GM12878 (cell line): ENCODE measurements around the gene ACOT13. TPM values are rescaled to one million over a fixed set of nuclear protein-coding genes. Genes with fewer than 3 reads are reported as not detected.

Experiments
- ATF7 ChIP-seq: fragments of 450-650 bp; IDR thresholded peaks from 2 replicates; pipeline ENCODE4 v1.6.1; 2016; ENCODE audit warnings: low read depth, mild to moderate bottlenecking
- BCL11A ChIP-seq: IDR thresholded peaks from 2 replicates; pipeline ENCODE4 v1.6.1; 2011; ENCODE audit warnings: low read depth, low read length
- CEBPB ChIP-seq, 2 experiments: fragments of 150-350 bp in 1 of 2; IDR thresholded peaks; 2 replicates each; pipeline ENCODE4 v1.6.1; 2012 to 2014; ENCODE audit warnings: low read depth in 2 of 2, low read length in 2 of 2, borderline replicate concordance in 1 of 2, inconsistent platforms in 1 of 2
- CHD2 ChIP-seq: IDR thresholded peaks from 2 replicates; pipeline ENCODE4 v1.6.1; 2011; ENCODE audit warnings: low read depth, low read length, improper control_type of control experiment, borderline replicate concordance
- EP300 ChIP-seq, 2 experiments: fragments of 150-350 bp in 1 of 2; IDR thresholded peaks; 2 replicates each; pipeline ENCODE4 v1.6.1; 2011 to 2012; ENCODE audit warnings: low read depth in 2 of 2, low read length in 2 of 2, borderline replicate concordance in 1 of 2, improper control_type of control experiment in 1 of 2, inconsistent platforms in 1 of 2; ENCODE audit not compliant: control insufficient read depth in 1 of 2
- FOS ChIP-seq: IDR thresholded peaks from 3 replicates; pipeline ENCODE4 v1.6.1; 2011; ENCODE audit warnings: borderline replicate concordance; ENCODE audit not compliant: insufficient read length; ENCODE audit errors: extremely low read depth
- FOXK2 ChIP-seq: fragments of 450-650 bp; IDR thresholded peaks from 2 replicates; pipeline ENCODE4 v1.6.1; 2017; ENCODE audit warnings: mild to moderate bottlenecking, moderate library complexity
- GATAD2B ChIP-seq: fragments of 450-650 bp; conservative IDR thresholded peaks from 2 replicates; pipeline ENCODE4 v1.6.1; 2017; ENCODE audit warnings: low read depth, mild to moderate bottlenecking, moderate library complexity
- HDAC6 ChIP-seq: fragments of 200-600 bp; sonication (generic); IDR thresholded peaks from one replicate; pipeline ENCODE4 v1.8.0; 2017; ENCODE audit warnings: antibody characterized with exemption; ENCODE audit not compliant: unreplicated experiment
- JUNB ChIP-seq: IDR thresholded peaks from 2 replicates; pipeline ENCODE4 v1.6.1; 2016; ENCODE audit warnings: antibody characterized with exemption, mild to moderate bottlenecking
- MXI1 ChIP-seq: fragments of 150-350 bp; IDR thresholded peaks from 2 replicates; pipeline ENCODE4 v1.6.1; 2011; ENCODE audit warnings: low read depth, mild to moderate bottlenecking, inconsistent platforms, low read length, improper control_type of control experiment
- NRF1 ChIP-seq: conservative IDR thresholded peaks from 2 replicates; pipeline ENCODE4 v1.6.1; 2011; ENCODE audit warnings: mild to moderate bottlenecking, low read depth, low read length, improper control_type of control experiment
- PAX8 ChIP-seq: fragments of 450-650 bp; IDR thresholded peaks from 2 replicates; pipeline ENCODE4 v1.6.1; 2017; ENCODE audit warnings: mild to moderate bottlenecking, moderate library complexity
- POU2F2 ChIP-seq: IDR thresholded peaks from 3 replicates; pipeline ENCODE4 v1.6.1; 2011; ENCODE audit warnings: low read depth, mild to moderate bottlenecking, low read length, borderline replicate concordance
- SIN3A ChIP-seq: IDR thresholded peaks from 2 replicates; pipeline ENCODE4 v1.6.1; 2012; ENCODE audit warnings: low read depth, low read length, improper control_type of control experiment
- TCF12 ChIP-seq: IDR thresholded peaks from 2 replicates; pipeline ENCODE4 v1.6.1; 2011; ENCODE audit warnings: low read depth, mild to moderate bottlenecking, low read length
- YBX1 ChIP-seq: fragments of 450-650 bp; IDR thresholded peaks from 2 replicates; pipeline ENCODE4 v1.6.1; 2016; ENCODE audit warnings: antibody characterized with exemption
- ZNF207 ChIP-seq: fragments of 450-650 bp; IDR thresholded peaks from 2 replicates; pipeline ENCODE4 v1.6.1; 2014; ENCODE audit warnings: antibody characterized with exemption, mild to moderate bottlenecking, borderline replicate concordance
- polyA plus RNA-seq, 11 experiments: library from polyadenylated mRNA; depleted of rRNA in 4 of 11; unstranded in 6 of 11; stranded (reverse) in 5 of 11; fragments of >200 nt; fragmentation: Nextera tagmentation in 4 of 11; fragmentation: Illumina TruSeq in 1 of 11; extraction: Ambion mirVana in 4 of 11; extraction: Trizol in 1 of 11; gene quantifications; 1 replicate in 1 of 11; 2 replicates in 10 of 11; pipeline versions ENCODE4 v1.2.1 to v1.2.3, GENCODE V29; 2011 to 2016; ENCODE audit warnings: inconsistent platforms in 2 of 11, missing spikeins in 2 of 11, low read depth in 1 of 11
- total RNA-seq, 4 experiments: library from RNA; depleted of rRNA in 3 of 4; stranded (reverse); fragments of >200 nt in 3 of 4; fragmentation: Illumina TruSeq in 1 of 4; extraction: Trizol in 1 of 4; gene quantifications; 2 replicates each; pipeline versions ENCODE4 v1.2.1 to v1.2.3, GENCODE V29; 2013 to 2021
- TF ChIP-seq, protein P1 (sequence below): IDR thresholded peaks from 2 replicates; pipeline ENCODE4 v1.6.1; 2012; ENCODE audit warnings: mild to moderate bottlenecking, low read depth, low read length
- TF ChIP-seq, protein P2 (sequence below): IDR thresholded peaks from 2 replicates; pipeline ENCODE4 v1.6.1; 2012; ENCODE audit warnings: improper control_type of control experiment, low read depth, low read length; ENCODE audit not compliant: insufficient replicate concordance
- TF ChIP-seq, protein P3 (sequence below): IDR thresholded peaks from 2 replicates; pipeline ENCODE4 v1.6.1; 2011; ENCODE audit warnings: low read depth, mild to moderate bottlenecking, low read length, moderate library complexity, borderline replicate concordance; ENCODE audit errors: extremely low read depth

ACOT13 gene
- total and polyA plus RNA-seq, 10 of the 15 experiments (the other 5 are each of a cell fraction or from before 2014, with no cell fraction given): 6.0 to 60.6 (median 36.6) TPM

DNA sequence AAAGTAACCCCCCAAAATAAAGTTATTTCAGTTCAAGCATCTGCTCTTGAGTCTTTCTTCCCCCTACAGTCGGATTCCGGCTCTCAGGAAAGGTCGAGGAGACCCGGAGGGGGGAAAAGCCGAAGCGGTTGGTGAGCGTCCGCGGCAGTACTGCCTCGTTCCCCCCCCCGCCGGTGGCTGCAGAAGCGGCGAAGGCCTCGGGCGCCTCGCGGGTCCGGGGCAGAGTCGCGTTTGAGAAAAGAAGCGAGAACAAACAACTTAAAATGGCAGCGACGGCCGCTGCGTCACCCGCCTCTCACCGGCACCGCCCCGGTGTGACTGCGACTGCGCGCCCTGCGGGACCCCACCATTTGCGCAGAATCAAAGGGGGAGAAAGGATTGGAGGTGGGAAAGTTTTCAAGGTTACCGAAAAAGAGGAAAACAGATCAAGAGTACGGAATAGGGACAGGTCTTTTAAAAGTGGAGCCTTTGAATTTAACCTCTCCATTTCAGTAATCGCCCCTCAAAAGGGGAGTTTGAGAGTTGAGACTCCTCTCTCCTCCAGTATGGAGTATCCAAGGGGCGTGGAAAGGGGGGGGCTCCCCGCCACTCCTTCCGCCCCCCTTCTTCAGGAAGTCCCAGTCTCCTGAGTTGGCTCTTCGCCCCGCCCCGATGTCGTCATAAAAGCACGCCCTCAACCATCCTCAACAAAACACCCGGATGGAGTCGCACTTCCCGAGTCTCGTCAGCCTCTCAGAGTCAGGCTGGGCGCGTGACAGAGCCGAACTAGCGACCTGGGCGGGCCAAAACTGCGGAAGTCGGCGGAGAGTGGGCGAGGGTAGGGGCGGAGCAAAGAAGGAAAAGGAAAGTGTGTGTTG is 54.0 kb downstream of the ACOT13 start (continued):
- TF ChIP-seq CEBPB (IDR thresholded peaks at IDR 0.05; ENCODE audit: borderline replicate concordance in 1 of 2, low read depth in 2 of 2, low read length in 2 of 2): no peak
- peak; percentile 100 for TF ChIP-seq ATF7
- TF ChIP-seq EP300 (IDR thresholded peaks at IDR 0.05; ENCODE audit: borderline replicate concordance in 1 of 2, control insufficient read depth in 1 of 2, low read depth in 2 of 2, low read length in 2 of 2): no peak
- peak; percentile 74; the same call in 1 of the 2 replicates for TF ChIP-seq PAX8
- TF ChIP-seq, protein P1, sequence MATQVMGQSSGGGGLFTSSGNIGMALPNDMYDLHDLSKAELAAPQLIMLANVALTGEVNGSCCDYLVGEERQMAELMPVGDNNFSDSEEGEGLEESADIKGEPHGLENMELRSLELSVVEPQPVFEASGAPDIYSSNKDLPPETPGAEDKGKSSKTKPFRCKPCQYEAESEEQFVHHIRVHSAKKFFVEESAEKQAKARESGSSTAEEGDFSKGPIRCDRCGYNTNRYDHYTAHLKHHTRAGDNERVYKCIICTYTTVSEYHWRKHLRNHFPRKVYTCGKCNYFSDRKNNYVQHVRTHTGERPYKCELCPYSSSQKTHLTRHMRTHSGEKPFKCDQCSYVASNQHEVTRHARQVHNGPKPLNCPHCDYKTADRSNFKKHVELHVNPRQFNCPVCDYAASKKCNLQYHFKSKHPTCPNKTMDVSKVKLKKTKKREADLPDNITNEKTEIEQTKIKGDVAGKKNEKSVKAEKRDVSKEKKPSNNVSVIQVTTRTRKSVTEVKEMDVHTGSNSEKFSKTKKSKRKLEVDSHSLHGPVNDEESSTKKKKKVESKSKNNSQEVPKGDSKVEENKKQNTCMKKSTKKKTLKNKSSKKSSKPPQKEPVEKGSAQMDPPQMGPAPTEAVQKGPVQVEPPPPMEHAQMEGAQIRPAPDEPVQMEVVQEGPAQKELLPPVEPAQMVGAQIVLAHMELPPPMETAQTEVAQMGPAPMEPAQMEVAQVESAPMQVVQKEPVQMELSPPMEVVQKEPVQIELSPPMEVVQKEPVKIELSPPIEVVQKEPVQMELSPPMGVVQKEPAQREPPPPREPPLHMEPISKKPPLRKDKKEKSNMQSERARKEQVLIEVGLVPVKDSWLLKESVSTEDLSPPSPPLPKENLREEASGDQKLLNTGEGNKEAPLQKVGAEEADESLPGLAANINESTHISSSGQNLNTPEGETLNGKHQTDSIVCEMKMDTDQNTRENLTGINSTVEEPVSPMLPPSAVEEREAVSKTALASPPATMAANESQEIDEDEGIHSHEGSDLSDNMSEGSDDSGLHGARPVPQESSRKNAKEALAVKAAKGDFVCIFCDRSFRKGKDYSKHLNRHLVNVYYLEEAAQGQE: 0 out of 2 replicates have a peak, but pooled peaks have one; percentile 28
- no peak for TF ChIP-seq YBX1
- TF ChIP-seq TCF12: peak; percentile 49; the same call in 1 of the 2 replicates
- no peak for TF ChIP-seq FOS
- TF ChIP-seq BCL11A: no peak
- no peak; the same call in 1 of the 2 replicates for TF ChIP-seq ZNF207
- no peak for TF ChIP-seq GATAD2B
- TF ChIP-seq MXI1: no peak
- peak; percentile 94 for TF ChIP-seq POU2F2
- TF ChIP-seq JUNB: no peak
- TF ChIP-seq SIN3A: no peak
- peak; percentile 42 for TF ChIP-seq NRF1
- no peak for TF ChIP-seq CHD2
- TF ChIP-seq FOXK2: peak; percentile 100
- peak; percentile 89 for TF ChIP-seq HDAC6
- TF ChIP-seq, protein P2, sequence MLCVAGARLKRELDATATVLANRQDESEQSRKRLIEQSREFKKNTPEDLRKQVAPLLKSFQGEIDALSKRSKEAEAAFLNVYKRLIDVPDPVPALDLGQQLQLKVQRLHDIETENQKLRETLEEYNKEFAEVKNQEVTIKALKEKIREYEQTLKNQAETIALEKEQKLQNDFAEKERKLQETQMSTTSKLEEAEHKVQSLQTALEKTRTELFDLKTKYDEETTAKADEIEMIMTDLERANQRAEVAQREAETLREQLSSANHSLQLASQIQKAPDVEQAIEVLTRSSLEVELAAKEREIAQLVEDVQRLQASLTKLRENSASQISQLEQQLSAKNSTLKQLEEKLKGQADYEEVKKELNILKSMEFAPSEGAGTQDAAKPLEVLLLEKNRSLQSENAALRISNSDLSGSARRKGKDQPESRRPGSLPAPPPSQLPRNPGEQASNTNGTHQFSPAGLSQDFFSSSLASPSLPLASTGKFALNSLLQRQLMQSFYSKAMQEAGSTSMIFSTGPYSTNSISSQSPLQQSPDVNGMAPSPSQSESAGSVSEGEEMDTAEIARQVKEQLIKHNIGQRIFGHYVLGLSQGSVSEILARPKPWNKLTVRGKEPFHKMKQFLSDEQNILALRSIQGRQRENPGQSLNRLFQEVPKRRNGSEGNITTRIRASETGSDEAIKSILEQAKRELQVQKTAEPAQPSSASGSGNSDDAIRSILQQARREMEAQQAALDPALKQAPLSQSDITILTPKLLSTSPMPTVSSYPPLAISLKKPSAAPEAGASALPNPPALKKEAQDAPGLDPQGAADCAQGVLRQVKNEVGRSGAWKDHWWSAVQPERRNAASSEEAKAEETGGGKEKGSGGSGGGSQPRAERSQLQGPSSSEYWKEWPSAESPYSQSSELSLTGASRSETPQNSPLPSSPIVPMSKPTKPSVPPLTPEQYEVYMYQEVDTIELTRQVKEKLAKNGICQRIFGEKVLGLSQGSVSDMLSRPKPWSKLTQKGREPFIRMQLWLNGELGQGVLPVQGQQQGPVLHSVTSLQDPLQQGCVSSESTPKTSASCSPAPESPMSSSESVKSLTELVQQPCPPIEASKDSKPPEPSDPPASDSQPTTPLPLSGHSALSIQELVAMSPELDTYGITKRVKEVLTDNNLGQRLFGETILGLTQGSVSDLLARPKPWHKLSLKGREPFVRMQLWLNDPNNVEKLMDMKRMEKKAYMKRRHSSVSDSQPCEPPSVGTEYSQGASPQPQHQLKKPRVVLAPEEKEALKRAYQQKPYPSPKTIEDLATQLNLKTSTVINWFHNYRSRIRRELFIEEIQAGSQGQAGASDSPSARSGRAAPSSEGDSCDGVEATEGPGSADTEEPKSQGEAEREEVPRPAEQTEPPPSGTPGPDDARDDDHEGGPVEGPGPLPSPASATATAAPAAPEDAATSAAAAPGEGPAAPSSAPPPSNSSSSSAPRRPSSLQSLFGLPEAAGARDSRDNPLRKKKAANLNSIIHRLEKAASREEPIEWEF: no peak
- TF ChIP-seq, protein P3, sequence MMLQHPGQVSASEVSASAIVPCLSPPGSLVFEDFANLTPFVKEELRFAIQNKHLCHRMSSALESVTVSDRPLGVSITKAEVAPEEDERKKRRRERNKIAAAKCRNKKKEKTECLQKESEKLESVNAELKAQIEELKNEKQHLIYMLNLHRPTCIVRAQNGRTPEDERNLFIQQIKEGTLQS: no peak
